ENCODE data around the gene RAB37. TPM values are rescaled to one million over a fixed set of nuclear protein-coding genes. Genes with fewer than 3 reads are reported as not detected.

Gene RAB37
- total and polyA plus RNA-seq, 2 of the 13 experiments (the other 11 are each of a cell fraction or from before 2014, with no cell fraction given), result 0.91 to 3.7 TPM

GRCh38 chr17:74763565-74764387 is 26.7 kb downstream of the RAB37 start (continued):
- 0 out of 2 replicates have a peak, but pooled peaks have one; percentile 12 for TF ChIP-seq MXD3 (CRISPR knock-in tag; IDR thresholded peaks at IDR 0.05)
- TF ChIP-seq ZNF775 (CRISPR knock-in tag; IDR thresholded peaks at IDR 0.05; ENCODE audit: borderline replicate concordance), result no peak
- 0 out of 2 replicates have a peak, but pooled peaks have one; percentile 56 for TF ChIP-seq ESRRA (CRISPR knock-in tag; IDR thresholded peaks at IDR 0.05; ENCODE audit: low read depth)
- no peak for TF ChIP-seq PRPF4 (IDR thresholded peaks at IDR 0.05; ENCODE audit: low read depth, low read length, poor library complexity, severe bottlenecking)
- no peak for TF ChIP-seq SIN3B (IDR thresholded peaks at IDR 0.05; ENCODE audit: low read length)
- TF ChIP-seq PHF5A (CRISPR knock-in tag; IDR thresholded peaks at IDR 0.05; ENCODE audit: low read depth, unreplicated experiment), result peak; percentile 19
- TF ChIP-seq ZNF552 (CRISPR knock-in tag; IDR thresholded peaks at IDR 0.05; ENCODE audit: borderline replicate concordance), result peak; percentile 68; the same call in 1 of the 2 replicates
- TF ChIP-seq KLF12 (CRISPR knock-in tag; IDR thresholded peaks at IDR 0.05; ENCODE audit: borderline replicate concordance), result peak; percentile 91; the same call in 1 of the 2 replicates
- TF ChIP-seq TBP (CRISPR knock-in tag; IDR thresholded peaks at IDR 0.05), result no peak
- peak; percentile 60; the same call in 1 of the 2 replicates for TF ChIP-seq SALL1 (CRISPR knock-in tag; IDR thresholded peaks at IDR 0.05)
- TF ChIP-seq BRCA1 (CRISPR knock-in tag; IDR thresholded peaks at IDR 0.05), result 0 out of 2 replicates have a peak, but pooled peaks have one; percentile 27
- peak; percentile 84 for TF ChIP-seq HOXA3 (CRISPR knock-in tag; IDR thresholded peaks at IDR 0.05)
- TF ChIP-seq KDM1A (CRISPR knock-in tag; IDR thresholded peaks at IDR 0.05), result peak; percentile 28; the same call in 1 of the 2 replicates
- TF ChIP-seq YEATS2 (CRISPR knock-in tag; IDR thresholded peaks at IDR 0.05; ENCODE audit: borderline replicate concordance), result peak; percentile 81; the same call in 1 of the 2 replicates
- peak; percentile 35; the same call in 1 of the 2 replicates for TF ChIP-seq ZNF143 (CRISPR knock-in tag; IDR thresholded peaks at IDR 0.05)
- TF ChIP-seq POLR2G (IDR thresholded peaks at IDR 0.05; ENCODE audit: low read depth, low read length), result peak; percentile 52
- TF ChIP-seq ZNF468 (CRISPR knock-in tag; IDR thresholded peaks at IDR 0.05), result no peak
- peak; percentile 62; the same call in 1 of the 2 replicates for TF ChIP-seq ZNF556 (CRISPR knock-in tag; IDR thresholded peaks at IDR 0.05; ENCODE audit: borderline replicate concordance)
- peak; percentile 69; the same call in 1 of the 2 replicates for TF ChIP-seq PRDM15 (CRISPR knock-in tag; IDR thresholded peaks at IDR 0.05)
- no peak for TF ChIP-seq SOX13 (IDR thresholded peaks at IDR 0.05)
- peak in 1 of 2 experiments; percentile 75; a peak in 2 of 4 replicates for TF ChIP-seq SOX13 (CRISPR knock-in tag; conservative IDR thresholded peaks at IDR 0.05 in 1 of 2, IDR thresholded peaks at IDR 0.05 in 1 of 2)

Data from HepG2 (cell line).